LNCAP (cell line): ENCODE measurements around the gene ADAM12.

ENCODE experiments used
- TF ChIP-seq, protein P1 (sequence below): fragments of 450-650 bp; IDR thresholded peaks from 2 replicates; pipeline ENCODE4 v1.5.1; 2017; ENCODE audit warnings: mild to moderate bottlenecking

ADAM12 gene

DNA sequence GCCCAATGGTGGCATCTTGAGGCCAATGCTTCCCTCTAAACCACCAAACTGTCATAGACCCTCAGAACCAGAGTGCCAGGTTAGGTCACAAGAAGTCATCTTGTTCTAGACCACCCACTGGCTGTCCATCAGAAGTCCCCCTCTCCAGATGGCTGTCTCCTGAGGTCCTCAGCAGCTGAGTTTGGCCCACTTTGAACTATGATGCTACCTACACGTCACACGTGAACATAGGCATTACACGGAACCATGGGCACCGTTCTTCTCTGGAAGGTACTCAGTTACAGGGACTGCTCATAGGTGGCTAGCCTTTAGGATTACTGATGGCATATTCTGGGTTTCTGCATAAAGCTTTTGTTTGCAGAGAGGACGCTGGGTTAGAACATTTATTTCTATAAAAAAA is 166.4 kb downstream of the ADAM12 start:
- TF ChIP-seq, protein P1, sequence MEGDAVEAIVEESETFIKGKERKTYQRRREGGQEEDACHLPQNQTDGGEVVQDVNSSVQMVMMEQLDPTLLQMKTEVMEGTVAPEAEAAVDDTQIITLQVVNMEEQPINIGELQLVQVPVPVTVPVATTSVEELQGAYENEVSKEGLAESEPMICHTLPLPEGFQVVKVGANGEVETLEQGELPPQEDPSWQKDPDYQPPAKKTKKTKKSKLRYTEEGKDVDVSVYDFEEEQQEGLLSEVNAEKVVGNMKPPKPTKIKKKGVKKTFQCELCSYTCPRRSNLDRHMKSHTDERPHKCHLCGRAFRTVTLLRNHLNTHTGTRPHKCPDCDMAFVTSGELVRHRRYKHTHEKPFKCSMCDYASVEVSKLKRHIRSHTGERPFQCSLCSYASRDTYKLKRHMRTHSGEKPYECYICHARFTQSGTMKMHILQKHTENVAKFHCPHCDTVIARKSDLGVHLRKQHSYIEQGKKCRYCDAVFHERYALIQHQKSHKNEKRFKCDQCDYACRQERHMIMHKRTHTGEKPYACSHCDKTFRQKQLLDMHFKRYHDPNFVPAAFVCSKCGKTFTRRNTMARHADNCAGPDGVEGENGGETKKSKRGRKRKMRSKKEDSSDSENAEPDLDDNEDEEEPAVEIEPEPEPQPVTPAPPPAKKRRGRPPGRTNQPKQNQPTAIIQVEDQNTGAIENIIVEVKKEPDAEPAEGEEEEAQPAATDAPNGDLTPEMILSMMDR: no peak

DNA sequence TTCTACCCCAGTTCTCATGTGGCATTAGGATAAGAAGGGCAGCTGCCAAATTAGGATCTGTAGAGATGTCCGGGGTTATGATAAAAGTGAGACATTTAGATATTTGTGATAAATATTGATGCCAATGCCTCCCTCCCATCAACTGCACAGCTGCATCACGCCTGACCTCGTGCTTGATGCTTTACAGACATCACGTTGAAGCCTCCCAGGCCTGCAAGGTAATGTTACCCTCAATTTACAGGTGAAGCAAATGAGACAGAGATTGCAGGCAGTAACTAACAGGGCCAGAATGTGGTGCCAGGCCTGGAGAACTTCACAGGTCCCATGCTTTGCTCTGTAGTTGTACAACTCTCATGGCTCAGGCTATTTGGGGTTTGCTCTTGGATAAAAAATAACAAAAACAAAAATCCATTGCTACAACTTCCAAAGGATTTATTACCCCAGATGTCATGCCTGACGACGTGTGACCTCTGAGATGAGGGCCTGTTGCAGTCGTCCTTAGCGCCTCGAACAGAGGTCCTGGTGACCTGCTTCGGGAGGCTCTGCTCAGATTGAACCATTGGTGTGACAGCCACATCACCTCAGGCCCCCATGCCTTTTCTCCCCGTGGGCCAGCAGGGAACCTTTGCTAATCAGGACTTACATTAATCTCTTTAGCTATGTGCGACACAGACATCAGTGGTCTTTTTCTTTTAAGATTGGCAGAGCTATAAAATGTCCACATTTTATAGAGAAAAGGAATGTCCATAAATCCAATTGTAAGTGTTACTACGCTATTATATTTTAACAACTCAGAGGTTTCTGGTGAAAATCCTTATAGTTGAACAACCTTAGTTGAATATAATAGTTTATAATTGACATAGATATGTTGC is 169.3 kb downstream of the ADAM12 start:
- TF ChIP-seq, protein P1: no peak

DNA sequence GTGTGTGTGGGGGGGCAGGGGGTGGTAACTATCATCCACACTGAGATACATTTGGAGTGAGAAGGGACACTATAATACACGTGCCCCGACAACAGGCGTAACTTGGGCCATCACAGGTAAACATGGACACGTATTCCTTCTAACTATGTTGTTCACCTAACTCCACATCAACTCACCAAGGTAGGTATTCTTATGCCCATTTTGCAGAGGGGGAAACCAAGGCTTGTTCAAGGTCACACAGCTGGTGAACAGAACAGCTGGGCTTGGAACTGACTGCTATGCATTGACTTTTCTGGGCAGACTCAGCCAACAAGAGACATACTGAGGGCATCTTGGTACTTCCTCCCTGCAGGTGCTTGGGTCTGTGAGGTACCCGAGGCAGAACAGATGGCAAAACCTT is 170.1 kb downstream of the ADAM12 start:
- TF ChIP-seq, protein P1: no peak

DNA sequence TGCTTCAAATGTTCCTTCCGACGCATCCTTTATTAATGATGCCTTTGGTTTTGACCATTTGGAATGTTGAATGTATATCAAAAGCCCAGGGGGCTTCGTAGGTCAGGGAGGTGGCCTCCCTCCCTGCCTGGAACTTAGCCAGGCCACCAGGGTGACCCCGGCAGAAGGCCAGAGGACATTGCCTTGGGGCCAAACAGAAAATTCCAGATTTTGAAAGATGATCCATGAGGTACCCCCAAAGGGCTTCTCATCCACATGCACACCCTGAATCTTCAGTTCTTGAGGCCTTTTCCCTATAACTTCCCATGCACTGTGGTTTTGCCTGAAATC is 171.7 kb downstream of the ADAM12 start:
- TF ChIP-seq, protein P1: no peak

DNA sequence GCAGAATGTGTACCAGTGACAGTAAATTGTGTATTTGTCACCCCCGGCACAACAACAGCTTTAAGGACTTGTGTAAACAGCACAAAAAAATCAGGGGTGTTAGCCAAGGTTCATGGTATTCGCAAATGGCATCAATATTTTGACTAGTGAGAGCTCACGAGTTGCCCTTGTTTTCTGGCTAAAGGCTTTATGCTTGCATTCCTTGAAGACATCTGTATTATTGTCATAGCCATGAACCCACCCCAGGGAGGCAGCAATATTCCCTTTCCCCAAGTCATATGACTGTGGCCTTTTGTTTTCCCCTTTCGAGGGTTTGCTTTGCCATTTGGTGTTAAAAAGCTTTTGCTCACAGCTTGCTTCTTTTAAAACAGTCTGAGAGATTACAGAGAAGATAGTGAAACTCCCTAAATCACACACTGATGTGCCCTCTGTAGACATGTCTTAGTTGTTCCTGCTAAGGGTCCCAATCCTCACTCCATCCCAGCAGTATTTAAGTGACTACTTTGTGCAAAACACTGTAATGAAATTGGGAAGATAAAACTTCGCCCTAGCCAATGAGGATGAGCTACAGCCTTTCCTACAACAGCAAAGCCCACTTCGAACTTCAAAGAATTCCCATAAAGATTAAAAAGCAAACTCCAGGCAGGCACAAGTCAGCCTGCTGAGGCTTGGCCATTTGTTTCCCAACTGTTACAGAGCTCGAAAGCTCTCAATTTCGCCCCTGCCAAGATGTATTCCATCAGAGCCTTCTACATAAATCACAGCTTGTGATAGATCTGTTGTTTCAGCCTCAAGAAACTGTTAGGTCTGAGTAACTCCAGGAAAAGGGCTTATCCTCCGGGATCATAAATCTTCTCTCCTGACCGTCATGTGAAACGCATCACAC is 172.3 kb downstream of the ADAM12 start:
- TF ChIP-seq, protein P1: no peak

DNA sequence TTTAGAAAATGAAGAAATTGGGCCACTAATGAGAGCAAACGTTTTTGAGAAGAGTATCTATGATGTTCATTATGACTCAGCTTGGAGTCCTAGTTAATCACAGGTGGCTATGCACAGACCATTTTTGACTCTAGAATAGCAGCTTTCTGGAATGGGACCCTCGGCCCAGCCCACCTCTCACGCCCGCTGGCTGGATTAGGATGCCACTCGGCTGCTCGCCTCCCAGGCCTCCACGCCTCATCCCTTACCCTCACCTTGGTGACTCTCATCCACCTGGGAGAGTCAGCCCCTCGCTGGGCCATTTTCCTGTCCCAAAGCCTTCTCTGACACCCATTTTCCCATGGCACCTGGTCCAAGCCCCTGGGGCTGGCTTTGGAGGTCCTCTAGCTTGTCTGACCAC is 173.6 kb downstream of the ADAM12 start:
- TF ChIP-seq, protein P1: no peak

DNA sequence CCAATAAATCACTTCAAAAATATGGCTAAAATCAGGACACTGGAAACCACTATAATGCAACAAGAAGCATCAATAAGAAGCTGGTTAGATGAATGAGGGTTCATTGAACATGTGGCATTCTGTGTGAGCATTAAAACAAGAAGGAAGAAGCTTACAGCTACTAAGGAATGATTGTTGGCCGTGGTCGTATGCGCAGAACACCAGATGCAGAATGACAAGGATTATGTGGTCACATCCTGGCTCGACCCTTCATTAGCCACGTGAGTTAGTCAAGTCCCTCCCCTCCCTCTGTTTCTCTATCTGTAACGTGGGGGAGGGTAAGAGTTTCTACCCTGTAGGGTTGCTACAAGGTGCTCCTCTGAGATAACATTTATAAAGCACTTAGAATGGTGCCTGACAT is 174.3 kb downstream of the ADAM12 start:
- TF ChIP-seq, protein P1: no peak
